A549 (cell line): ENCODE data around the gene ABCF2.

Experiments used
- BHLHE40 ChIP-seq: IDR thresholded peaks from 2 replicates; pipeline ENCODE4 v1.6.1; 2012; ENCODE audit warnings: low read depth, low read length, inconsistent platforms
- CEBPB ChIP-seq, 2 experiments: fragments of >200 bp in 1 of 2; sonication (Bioruptor Twin) in 1 of 2; formaldehyde crosslinking in 1 of 2; IDR thresholded peaks; 2 replicates each; pipeline ENCODE4 v1.6.1; 2012 to 2016
- CHD4 ChIP-seq: fragments of 200-600 bp; sonication (generic); IDR thresholded peaks from 2 replicates; pipeline ENCODE4 v1.6.1; 2016; ENCODE audit warnings: antibody characterized with exemption, mild to moderate bottlenecking, borderline replicate concordance
- CTCF ChIP-seq: fragments of >200 bp; sonication (Bioruptor Twin); formaldehyde crosslinking; IDR thresholded peaks from 3 replicates; pipeline ENCODE4 v1.5.1; 2016
- EP300 ChIP-seq, 2 experiments: fragments of >200 bp; sonication (Bioruptor Twin); formaldehyde crosslinking; IDR thresholded peaks; 2 replicates in 1 of 2; 3 replicates in 1 of 2; pipeline ENCODE4 v1.6.1; 2016 to 2017
- MAZ ChIP-seq: fragments of 150-350 bp; IDR thresholded peaks from 2 replicates; pipeline ENCODE4 v1.6.1; 2014; ENCODE audit warnings: antibody characterized with exemption, low read depth, low read length, borderline replicate concordance
- NR3C1 ChIP-seq: fragments of >200 bp; sonication (Bioruptor Twin); formaldehyde crosslinking; IDR thresholded peaks from 3 replicates; pipeline ENCODE4 v1.6.1; 2017
- POLR2A ChIP-seq: IDR thresholded peaks from 2 replicates; pipeline ENCODE4 v1.6.1; 2012; ENCODE audit warnings: mild to moderate bottlenecking, low read length
- REST ChIP-seq: fragments of 200-600 bp; sonication (generic); IDR thresholded peaks from 2 replicates; pipeline ENCODE4 v1.6.1; 2016; ENCODE audit warnings: antibody characterized with exemption, mild to moderate bottlenecking, moderate library complexity
- TFCP2L1 ChIP-seq: fragments of 250-450 bp; sonication (Bioruptor Pico); IDR thresholded peaks from 2 replicates; pipeline ENCODE4 v1.5.0; 2021; ENCODE audit warnings: mild to moderate bottlenecking
- TP53 ChIP-seq: fragments of 250-450 bp; sonication (Bioruptor Pico); IDR thresholded peaks from 2 replicates; pipeline ENCODE4 v1.5.0; 2021; ENCODE audit warnings: mild to moderate bottlenecking, moderate library complexity
- USF2 ChIP-seq: fragments of 450-650 bp; IDR thresholded peaks from 2 replicates; pipeline ENCODE4 v1.6.1; 2014; ENCODE audit warnings: antibody characterized with exemption

- no peak for TF ChIP-seq MAZ
- TF ChIP-seq TFCP2L1 (CRISPR knock-in tag) = no peak
- TF ChIP-seq EP300 (IDR thresholded peaks at IDR 0.05) = no peak
- no peak for TF ChIP-seq CEBPB (IDR thresholded peaks at IDR 0.05)
- TF ChIP-seq REST = no peak
- no peak for TF ChIP-seq CTCF
- TF ChIP-seq NR3C1 = no peak
- TF ChIP-seq BHLHE40 = no peak
- no peak for TF ChIP-seq TP53 (CRISPR knock-in tag)
- no peak for TF ChIP-seq POLR2A
- no peak for TF ChIP-seq CHD4
- TF ChIP-seq USF2 = no peak
Measured at GRCh38 chr7:151243045-151243349, 16.0 kb upstream of the ABCF2 start.
